ENCODE measurements around the gene XKR8. TPM values are rescaled to one million over a fixed set of nuclear protein-coding genes. Genes with fewer than 3 reads are reported as not detected.

XKR8 gene
- total RNA-seq, 4 donors from 2014 or later: 4.1 to 12.2 (median 6.8) TPM

GRCh38 chr1:27963393-27963792, 3.6 kb downstream of the XKR8 start:
- TF ChIP-seq POLR2AphosphoS5 (IDR thresholded peaks at IDR 0.05) (no peak), EP300 (IDR thresholded peaks at IDR 0.05) (no peak), CTCF (IDR thresholded peaks at IDR 0.05) (no peak), POLR2A (IDR thresholded peaks at IDR 0.05; ENCODE audit: low read depth) (no peak)
- peaks cover 21 to 41% (median 29%) of the 10 kb centered on the region in 4 donors for H3K4me1 ChIP-seq
- 100% methylated on average over 1 of the region's 11 CpGs for WGBS
- H3K4me3 ChIP-seq: no peak overlapping the region
- no peak for DNase-seq (ENCODE audit: extremely low spot score)
- no peaks in the 10 kb centered on the region for H3K9me3 ChIP-seq
- peaks cover 18 to 57% (median 50%) of the 10 kb centered on the region in 4 donors for H3K36me3 ChIP-seq
- H3K27me3 ChIP-seq: no peaks in the 10 kb centered on the region
- no peak overlapping the region for H3K27ac ChIP-seq (replicated peaks in 1 of 4)
- intact Hi-C loops (cut with DNase I): no loop called here

DNA sequence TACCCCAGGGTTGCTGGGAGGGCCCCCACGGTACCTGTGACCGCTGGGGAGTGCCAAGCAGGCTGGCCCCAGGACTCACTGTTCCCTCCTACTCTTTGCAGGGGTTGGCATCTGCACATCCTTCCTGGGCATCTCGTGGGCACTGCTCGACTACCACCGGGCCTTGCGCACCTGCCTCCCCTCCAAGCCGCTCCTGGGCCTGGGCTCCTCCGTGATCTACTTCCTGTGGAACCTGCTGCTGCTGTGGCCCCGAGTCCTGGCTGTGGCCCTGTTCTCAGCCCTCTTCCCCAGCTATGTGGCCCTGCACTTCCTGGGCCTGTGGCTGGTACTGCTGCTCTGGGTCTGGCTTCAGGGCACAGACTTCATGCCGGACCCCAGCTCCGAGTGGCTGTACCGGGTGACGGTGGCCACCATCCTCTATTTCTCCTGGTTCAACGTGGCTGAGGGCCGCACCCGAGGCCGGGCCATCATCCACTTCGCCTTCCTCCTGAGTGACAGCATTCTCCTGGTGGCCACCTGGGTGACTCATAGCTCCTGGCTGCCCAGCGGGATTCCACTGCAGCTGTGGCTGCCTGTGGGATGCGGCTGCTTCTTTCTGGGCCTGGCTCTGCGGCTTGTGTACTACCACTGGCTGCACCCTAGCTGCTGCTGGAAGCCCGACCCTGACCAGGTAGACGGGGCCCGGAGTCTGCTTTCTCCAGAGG, 6.8 kb downstream of the XKR8 start:
- Histone ChIP-seq H3K4me3 (no peak overlapping the region), H3K9me3 (no peaks in the 10 kb centered on the region), H3K27ac (replicated peaks in 1 of 4) (no peak overlapping the region), H3K4me1 (peaks cover 8 to 25% (median 18%) of the 10 kb centered on the region in 4 donors), H3K36me3 (peaks cover 22 to 63% (median 53%) of the 10 kb centered on the region in 4 donors), H3K27me3 (no peaks in the 10 kb centered on the region)
- 94% methylated on average over 14 of the region's 24 CpGs for WGBS
- DNase-seq (ENCODE audit: extremely low spot score): no peak
- intact Hi-C loops (cut with DNase I): no loop called here
- TF ChIP-seq EP300 (IDR thresholded peaks at IDR 0.05): no peak
- TF ChIP-seq POLR2A (IDR thresholded peaks at IDR 0.05; ENCODE audit: low read depth): no peak
- TF ChIP-seq CTCF (IDR thresholded peaks at IDR 0.05): no peak
- TF ChIP-seq POLR2AphosphoS5 (IDR thresholded peaks at IDR 0.05): no peak

- H3K4me3 ChIP-seq: no peak overlapping the region
- no peaks in the 10 kb centered on the region for H3K9me3 ChIP-seq
- peaks cover 22 to 66% (median 53%) of the 10 kb centered on the region in 4 donors for H3K36me3 ChIP-seq
- no peaks in the 10 kb centered on the region for H3K27me3 ChIP-seq
- peaks cover 15 to 28% (median 22%) of the 10 kb centered on the region in 4 donors for H3K4me1 ChIP-seq
- WGBS: 93% methylated on average over 12 of the region's 12 CpGs
- TF ChIP-seq POLR2A (IDR thresholded peaks at IDR 0.05; ENCODE audit: low read depth): no peak
- no peak for TF ChIP-seq CTCF (IDR thresholded peaks at IDR 0.05)
- TF ChIP-seq EP300 (IDR thresholded peaks at IDR 0.05): no peak
- no peak for TF ChIP-seq POLR2AphosphoS5 (IDR thresholded peaks at IDR 0.05)
- DNase-seq (ENCODE audit: extremely low spot score): no peak
- no peak overlapping the region for H3K27ac ChIP-seq (replicated peaks in 1 of 4)
- intact Hi-C loops (cut with DNase I): no loop called here
Measured at GRCh38 chr1:27967106-27967883, 7.5 kb downstream of the XKR8 start.

- Histone ChIP-seq H3K27ac (replicated peaks in 1 of 4) (peak overlapping the region in 2 of 4 donors; percentile 15 to 34), H3K4me3 (no peak overlapping the region), H3K27me3 (no peaks in the 10 kb centered on the region), H3K36me3 (peaks cover 22 to 70% (median 56%) of the 10 kb centered on the region in 4 donors), H3K9me3 (no peaks in the 10 kb centered on the region), H3K4me1 (peaks cover 15 to 28% (median 22%) of the 10 kb centered on the region in 4 donors)
- intact Hi-C loops (cut with DNase I): no loop called here
- TF ChIP-seq EP300 (IDR thresholded peaks at IDR 0.05) (no peak), CTCF (IDR thresholded peaks at IDR 0.05) (no peak), POLR2A (IDR thresholded peaks at IDR 0.05; ENCODE audit: low read depth) (no peak), POLR2AphosphoS5 (IDR thresholded peaks at IDR 0.05) (no peak)
- 78% methylated on average over 4 of the region's 4 CpGs for WGBS
- DNase-seq (ENCODE audit: extremely low spot score): no peak
Measured at GRCh38 chr1:27967884-27968466, 8.2 kb downstream of the XKR8 start.
